Smooth muscle cell (in vitro differentiated cells): ENCODE data around the gene JAK1. TPM values are rescaled to one million over a fixed set of nuclear protein-coding genes. Genes with fewer than 3 reads are reported as not detected.

Source experiments
- DNase-seq: peaks from one replicate; lab custom pipeline; 2025; ENCODE audit not compliant: unreplicated experiment; lab: John Stamatoyannopoulos, UW
- H2AFZ ChIP-seq: fragments of 200-600 bp; sonication (generic); 2 replicates; pipeline ENCODE4 v1.6.0; 2016; ENCODE audit warnings: antibody characterized with exemption, low read depth, mild to moderate bottlenecking
- H3F3A ChIP-seq: fragments of 200-600 bp; sonication (generic); 2 replicates; pipeline ENCODE4 v1.6.0; 2017; ENCODE audit warnings: antibody characterized with exemption, low read depth
- H3K27ac ChIP-seq: fragments of 200-600 bp; sonication (generic); 2 replicates; pipeline ENCODE4 v1.5.1; 2016; ENCODE audit warnings: low read depth, mild to moderate bottlenecking
- H3K27me3 ChIP-seq: fragments of 200-600 bp; sonication (generic); 2 replicates; pipeline ENCODE4 v1.6.1; 2016; ENCODE audit warnings: low read depth, mild to moderate bottlenecking
- H3K36me3 ChIP-seq: fragments of 200-600 bp; sonication (generic); 2 replicates; pipeline ENCODE4 v1.5.1; 2016; ENCODE audit warnings: low read depth
- H3K4me1 ChIP-seq: fragments of 200-600 bp; sonication (generic); 2 replicates; pipeline ENCODE4 v1.5.1; 2016; ENCODE audit warnings: low read depth
- H3K4me2 ChIP-seq: fragments of 200-600 bp; sonication (generic); 2 replicates; pipeline ENCODE4 v1.6.0; 2016; ENCODE audit warnings: mild to moderate bottlenecking
- H3K4me3 ChIP-seq: fragments of 200-600 bp; sonication (generic); 2 replicates; pipeline ENCODE4 v1.5.1; 2016; ENCODE audit warnings: mild to moderate bottlenecking
- H3K79me2 ChIP-seq: fragments of 200-600 bp; sonication (generic); 2 replicates; pipeline ENCODE4 v1.6.0; 2016; ENCODE audit warnings: low read depth, mild to moderate bottlenecking
- H3K9ac ChIP-seq: fragments of 200-600 bp; sonication (generic); 2 replicates; pipeline ENCODE4 v1.6.0; 2016; ENCODE audit warnings: low read depth
- H3K9me3 ChIP-seq: fragments of 200-600 bp; sonication (generic); replicated peaks from 2 replicates; pipeline ENCODE4 v1.5.1; 2016; ENCODE audit warnings: low read depth
- H4K20me1 ChIP-seq: fragments of 200-600 bp; sonication (generic); 2 replicates; pipeline ENCODE4 v1.6.0; 2016; ENCODE audit warnings: low read depth
- CTCF ChIP-seq: fragments of 200-600 bp; sonication (generic); IDR thresholded peaks from 2 replicates; pipeline ENCODE4 v1.5.1; 2017; ENCODE audit warnings: borderline replicate concordance, mild to moderate bottlenecking, antibody characterized with exemption; ENCODE audit not compliant: insufficient read depth, poor library complexity, severe bottlenecking
- WGBS: methylation state at CpG from one replicate; pipeline ENCODE4 v1.1.7; 2016; ENCODE audit warnings: low lambda C conversion rate; 5-methylcytosine and 5-hydroxymethylcytosine counted together
- polyA plus RNA-seq: library from polyadenylated mRNA; unstranded; fragments of >200 nt; fragmentation: Nextera tagmentation; extraction: Ambion mirVana; gene quantifications from 2 replicates; pipeline ENCODE4 v1.2.1, GENCODE V29; 2016
- total RNA-seq: library from RNA; depleted of rRNA; stranded (reverse); fragments of >200 nt; gene quantifications from 2 replicates; pipeline ENCODE4 v1.2.3, GENCODE V29; 2014

Gene JAK1
- total and polyA plus RNA-seq, 2 experiments from 2014 or later, result 44.9 to 110 TPM

GRCh38 chr1:64960731-64961130 is 5.6 kb downstream of the JAK1 start:
- H3F3A ChIP-seq, result no peaks in the 10 kb centered on the region
- H3K9me3 ChIP-seq, result no peaks in the 10 kb centered on the region
- H3K27me3 ChIP-seq, result no peaks in the 10 kb centered on the region
- peaks cover 96% of the 10 kb centered on the region for H3K79me2 ChIP-seq
- H3K4me3 ChIP-seq, result no peak overlapping the region
- peaks cover 11% of the 10 kb centered on the region for H3K4me1 ChIP-seq
- no peak overlapping the region for H2AFZ ChIP-seq
- DNase-seq, result no peak
- H3K36me3 ChIP-seq, result no peaks in the 10 kb centered on the region
- TF ChIP-seq CTCF, result no peak
- H3K4me2 ChIP-seq, result no peak overlapping the region
- H3K9ac ChIP-seq, result no peak overlapping the region
- H4K20me1 ChIP-seq, result peaks cover 97% of the 10 kb centered on the region
- no peak overlapping the region for H3K27ac ChIP-seq

DNA sequence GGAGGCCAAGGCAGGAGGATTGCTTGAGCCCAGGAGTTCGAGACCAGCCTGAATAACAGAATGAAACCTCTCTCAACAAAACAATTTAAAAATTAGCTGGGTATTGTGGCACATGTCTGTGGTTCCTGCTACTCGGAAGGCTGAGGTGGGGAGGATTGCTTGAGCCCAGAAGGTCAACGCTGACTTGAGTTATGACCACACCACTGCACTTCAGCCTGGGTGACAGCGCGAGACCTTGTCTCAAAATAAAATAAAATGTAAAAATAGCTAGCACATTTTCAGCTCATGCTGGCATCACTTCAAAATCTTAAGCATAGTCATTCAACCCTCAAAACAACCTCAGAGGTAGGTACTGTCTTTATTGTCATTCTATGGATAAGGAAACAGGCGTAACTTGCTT is 6.4 kb downstream of the JAK1 start:
- Histone ChIP-seq H2AFZ (no peak overlapping the region), H3K4me1 (peaks cover 5% of the 10 kb centered on the region), H3K9me3 (no peaks in the 10 kb centered on the region), H3F3A (no peaks in the 10 kb centered on the region), H3K4me3 (no peak overlapping the region), H3K27ac (no peak overlapping the region), H3K4me2 (no peak overlapping the region), H3K9ac (no peak overlapping the region), H3K36me3 (no peaks in the 10 kb centered on the region), H3K79me2 (peaks cover 96% of the 10 kb centered on the region), H4K20me1 (peaks cover 98% of the 10 kb centered on the region), H3K27me3 (no peaks in the 10 kb centered on the region)
- WGBS, result 95% methylated on average over 6 of the region's 6 CpGs
- DNase-seq, result no peak
- TF ChIP-seq CTCF, result no peak

DNA sequence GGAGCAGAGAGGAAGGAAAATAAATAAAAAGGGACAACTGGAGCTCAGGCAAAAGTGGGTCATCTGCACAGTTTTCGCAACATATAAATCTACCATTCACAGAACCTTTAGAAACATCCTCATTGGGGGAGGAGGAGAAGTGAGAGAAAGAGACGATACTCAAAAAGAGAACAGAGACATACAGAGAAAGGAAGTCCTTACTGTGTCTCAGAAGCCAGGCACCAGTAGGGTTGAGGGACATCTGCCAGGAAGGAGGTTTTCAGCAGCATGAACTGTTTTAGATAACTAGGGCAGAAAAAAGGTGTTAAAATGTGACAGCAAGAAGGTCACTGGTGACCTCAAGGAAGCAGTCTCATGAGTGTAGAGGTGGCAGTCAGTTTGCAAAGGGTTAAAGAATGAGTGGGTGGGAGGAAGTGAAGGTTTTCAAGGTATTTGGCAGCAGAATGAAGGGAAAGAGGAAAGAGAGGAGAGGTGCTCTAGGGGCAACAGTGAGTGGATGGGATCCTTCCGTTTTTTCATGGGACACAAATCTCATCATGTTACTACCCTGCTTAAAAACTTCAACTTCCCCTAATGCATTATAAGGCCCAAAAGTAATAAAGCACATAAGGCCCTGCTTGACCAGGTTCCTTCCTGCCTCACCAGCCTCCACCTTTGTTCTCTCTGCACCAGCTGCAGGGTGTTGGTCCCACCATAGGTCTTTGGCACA is 9.5 kb downstream of the JAK1 start:
- H3K27ac ChIP-seq, result peak overlapping the region; percentile 2
- H4K20me1 ChIP-seq, result peaks cover 96% of the 10 kb centered on the region
- H3K36me3 ChIP-seq, result no peaks in the 10 kb centered on the region
- no peaks in the 10 kb centered on the region for H3K9me3 ChIP-seq
- H3K79me2 ChIP-seq, result peaks cover 96% of the 10 kb centered on the region
- no peaks in the 10 kb centered on the region for H3K27me3 ChIP-seq
- H3K9ac ChIP-seq, result no peak overlapping the region
- no peak overlapping the region for H2AFZ ChIP-seq
- peak overlapping the region; percentile 22 for H3K4me2 ChIP-seq
- TF ChIP-seq CTCF, result no peak
- no peaks in the 10 kb centered on the region for H3F3A ChIP-seq
- WGBS, result 77% methylated on average over 3 of the region's 3 CpGs
- no peak for DNase-seq
- no peaks in the 10 kb centered on the region for H3K4me1 ChIP-seq
- no peak overlapping the region for H3K4me3 ChIP-seq
